Epidermal melanocyte (primary cell): ENCODE results near the gene GPRASP1.
"Not testable (repeated sequence)": the region's sequence is repeated elsewhere in the genome, so short reads cannot be mapped to it uniquely, and the experiment has no call there.

Experiments used
- DNase-seq: peaks from one replicate; pipeline ENCODE4 v3.0.0; 2011; ENCODE audit warnings: low spot score; ENCODE audit not compliant: insufficient read length

The GPRASP1 gene, protein sequence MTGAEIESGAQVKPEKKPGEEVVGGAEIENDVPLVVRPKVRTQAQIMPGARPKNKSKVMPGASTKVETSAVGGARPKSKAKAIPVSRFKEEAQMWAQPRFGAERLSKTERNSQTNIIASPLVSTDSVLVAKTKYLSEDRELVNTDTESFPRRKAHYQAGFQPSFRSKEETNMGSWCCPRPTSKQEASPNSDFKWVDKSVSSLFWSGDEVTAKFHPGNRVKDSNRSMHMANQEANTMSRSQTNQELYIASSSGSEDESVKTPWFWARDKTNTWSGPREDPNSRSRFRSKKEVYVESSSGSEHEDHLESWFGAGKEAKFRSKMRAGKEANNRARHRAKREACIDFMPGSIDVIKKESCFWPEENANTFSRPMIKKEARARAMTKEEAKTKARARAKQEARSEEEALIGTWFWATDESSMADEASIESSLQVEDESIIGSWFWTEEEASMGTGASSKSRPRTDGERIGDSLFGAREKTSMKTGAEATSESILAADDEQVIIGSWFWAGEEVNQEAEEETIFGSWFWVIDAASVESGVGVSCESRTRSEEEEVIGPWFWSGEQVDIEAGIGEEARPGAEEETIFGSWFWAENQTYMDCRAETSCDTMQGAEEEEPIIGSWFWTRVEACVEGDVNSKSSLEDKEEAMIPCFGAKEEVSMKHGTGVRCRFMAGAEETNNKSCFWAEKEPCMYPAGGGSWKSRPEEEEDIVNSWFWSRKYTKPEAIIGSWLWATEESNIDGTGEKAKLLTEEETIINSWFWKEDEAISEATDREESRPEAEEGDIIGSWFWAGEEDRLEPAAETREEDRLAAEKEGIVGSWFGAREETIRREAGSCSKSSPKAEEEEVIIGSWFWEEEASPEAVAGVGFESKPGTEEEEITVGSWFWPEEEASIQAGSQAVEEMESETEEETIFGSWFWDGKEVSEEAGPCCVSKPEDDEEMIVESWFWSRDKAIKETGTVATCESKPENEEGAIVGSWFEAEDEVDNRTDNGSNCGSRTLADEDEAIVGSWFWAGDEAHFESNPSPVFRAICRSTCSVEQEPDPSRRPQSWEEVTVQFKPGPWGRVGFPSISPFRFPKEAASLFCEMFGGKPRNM (N-terminal part only)

DNA sequence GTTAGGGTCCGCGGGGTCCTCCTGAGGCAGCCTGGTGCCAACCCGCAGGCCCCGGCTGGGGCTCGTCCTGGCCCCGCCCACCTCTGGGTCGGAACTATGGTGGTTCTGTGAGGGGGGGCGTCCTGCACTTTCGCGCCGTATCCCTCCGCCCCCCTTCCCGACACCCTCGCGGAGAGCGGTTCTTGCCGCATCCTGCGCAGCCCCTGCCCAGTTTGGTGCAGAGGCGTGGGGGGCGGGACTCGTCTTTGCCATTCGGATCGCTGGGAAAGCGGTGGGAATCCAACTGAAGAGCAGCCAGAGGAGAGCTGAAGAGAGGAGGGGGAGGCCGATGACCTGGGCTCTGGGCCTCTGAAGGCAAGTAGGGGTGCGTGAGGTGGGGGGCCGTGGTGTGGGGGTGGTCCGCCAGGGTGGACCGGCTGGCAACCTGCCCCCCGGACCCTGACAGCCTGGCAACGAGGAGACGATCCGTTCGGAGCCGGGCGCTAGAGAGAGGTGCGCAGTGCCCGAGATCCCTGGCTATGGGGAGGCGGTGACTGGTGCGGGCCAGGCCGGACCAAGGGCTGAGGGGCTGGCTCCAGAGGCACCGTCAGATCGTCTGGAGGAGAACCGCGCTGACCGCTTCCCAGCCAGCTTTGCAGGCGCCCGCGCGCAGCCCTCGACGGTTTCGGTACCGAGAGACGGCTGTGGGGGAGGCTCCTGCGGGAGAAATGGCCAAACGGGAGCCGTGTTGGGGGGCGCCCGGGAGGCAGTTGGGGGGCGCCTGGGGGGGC is at the start of gene GPRASP1:
GPRASP1 (plus strand) TSS at position 242 of the 770 bp plus-strand sequence. CDS start 2,431 bp downstream, outside the sequence.
- DNase-seq: no peak

DNA sequence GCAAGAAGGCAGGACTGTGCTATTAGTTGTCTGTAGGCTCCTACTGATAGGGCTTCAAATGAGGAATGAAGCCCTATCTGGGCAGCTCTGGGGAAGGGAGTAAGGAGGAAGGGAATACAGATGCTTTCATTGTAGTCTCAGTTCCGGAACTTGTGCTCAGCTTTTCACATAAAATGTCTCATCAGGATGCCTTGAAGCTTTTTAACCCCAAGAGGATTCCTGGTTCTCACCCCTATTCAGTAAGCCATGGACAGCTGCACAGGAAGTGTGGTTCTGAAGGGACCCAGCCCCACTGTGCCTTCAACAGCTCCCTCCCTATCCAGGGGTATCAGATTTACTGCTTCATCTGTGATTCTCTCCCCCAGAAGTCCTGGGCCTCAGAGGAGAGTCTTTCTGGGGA is 47.0 kb upstream of the GPRASP1 start:
- peak; percentile 29 for DNase-seq

DNA sequence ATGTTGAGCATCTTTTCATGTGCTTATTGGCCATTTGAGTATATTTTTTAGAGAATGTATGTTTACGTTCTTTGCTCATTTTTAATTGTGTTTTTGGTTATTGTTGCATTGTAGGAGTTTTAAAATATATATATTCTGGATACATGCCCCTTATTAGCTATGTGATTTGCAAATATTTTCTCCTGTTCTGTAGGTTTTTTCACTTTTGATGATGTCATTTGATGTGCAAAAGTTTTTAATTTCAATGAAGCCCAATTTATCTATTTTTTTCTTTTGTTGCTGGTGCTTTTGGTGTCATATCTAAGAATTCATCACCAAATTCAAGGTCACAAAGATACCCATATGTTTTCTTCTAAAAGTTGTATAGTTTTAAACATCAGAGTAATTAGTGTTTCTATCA is 45.2 kb upstream of the GPRASP1 start:
- DNase-seq: no peak

DNA sequence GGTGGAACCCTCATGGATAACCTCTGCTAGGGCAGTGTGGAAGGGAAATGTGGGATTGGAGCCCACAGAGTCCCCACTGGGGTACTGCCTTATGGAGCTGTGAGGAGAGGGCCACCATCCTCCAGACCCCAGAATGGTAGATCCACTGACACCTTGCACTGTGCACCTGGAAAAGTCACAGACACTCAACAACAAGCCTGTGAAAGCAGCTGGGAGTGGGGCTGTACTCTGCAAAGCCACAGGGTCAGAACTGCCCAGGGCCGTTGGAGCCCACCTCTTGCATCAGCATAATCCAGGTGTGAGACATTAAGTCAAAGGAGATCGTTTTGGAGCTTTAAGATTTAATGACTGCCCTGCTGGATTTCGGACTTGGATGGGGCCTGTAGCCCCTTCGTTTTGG is 40.4 kb upstream of the GPRASP1 start:
- DNase-seq: no peak

DNA sequence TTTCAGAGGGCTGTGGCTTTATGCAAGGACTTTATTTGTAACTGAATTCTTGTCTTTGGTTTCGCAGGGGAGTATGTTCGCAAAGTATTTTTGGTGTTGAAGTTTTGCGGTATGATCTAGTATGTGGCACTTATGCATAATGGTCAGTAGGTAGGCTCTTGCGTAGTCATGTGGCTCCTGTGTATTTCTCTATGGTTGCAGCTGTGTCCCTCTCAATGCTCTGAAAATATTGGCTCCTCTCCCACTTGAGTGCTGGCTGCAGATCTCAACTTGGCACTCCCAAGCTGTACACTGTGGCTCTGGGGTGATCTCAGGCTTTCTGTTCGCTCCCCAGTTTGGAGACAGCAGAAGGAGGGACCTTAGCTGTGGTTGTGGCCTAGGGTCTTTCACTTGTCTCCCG is 27.2 kb upstream of the GPRASP1 start:
- DNase-seq: no peak

DNA sequence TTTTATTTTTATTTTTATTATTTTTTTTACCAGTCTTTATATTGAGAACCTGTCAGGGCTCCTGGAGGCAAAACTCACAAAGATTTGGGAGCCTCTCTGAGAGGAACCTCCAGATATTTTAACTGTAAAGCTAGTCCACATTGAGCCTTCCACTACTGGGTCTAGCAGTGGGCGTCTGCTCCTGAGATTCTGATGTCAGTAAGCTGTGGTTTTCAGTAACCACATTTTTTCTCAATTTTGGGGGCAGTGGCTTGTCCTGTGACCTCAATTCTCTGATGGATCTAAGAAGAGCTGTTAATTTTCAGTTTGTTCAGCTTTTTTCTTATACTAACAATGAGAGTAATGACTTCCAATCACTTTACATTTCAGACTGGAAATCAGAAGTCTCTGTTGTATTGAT is 23.6 kb upstream of the GPRASP1 start:
- DNase-seq: no peak

DNA sequence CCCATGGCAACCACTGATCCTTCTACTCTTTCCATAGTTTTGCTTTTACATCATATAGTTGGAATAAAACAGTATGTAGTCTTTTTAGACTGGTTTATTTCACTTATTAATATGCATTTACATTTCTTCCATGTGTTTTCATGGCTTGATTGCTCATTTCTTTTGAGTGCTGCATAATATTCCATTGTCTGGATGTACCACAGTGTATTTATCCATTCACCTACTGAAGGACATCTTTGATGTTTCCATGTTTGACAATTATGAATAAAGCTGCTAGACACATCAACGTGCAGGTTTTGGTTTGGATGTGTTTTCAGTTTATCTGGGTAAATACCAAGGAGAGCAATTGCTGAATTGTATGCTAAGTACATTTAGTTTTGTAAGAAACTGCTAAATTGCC is 13.7 kb upstream of the GPRASP1 start:
- DNase-seq: no peak

DNA sequence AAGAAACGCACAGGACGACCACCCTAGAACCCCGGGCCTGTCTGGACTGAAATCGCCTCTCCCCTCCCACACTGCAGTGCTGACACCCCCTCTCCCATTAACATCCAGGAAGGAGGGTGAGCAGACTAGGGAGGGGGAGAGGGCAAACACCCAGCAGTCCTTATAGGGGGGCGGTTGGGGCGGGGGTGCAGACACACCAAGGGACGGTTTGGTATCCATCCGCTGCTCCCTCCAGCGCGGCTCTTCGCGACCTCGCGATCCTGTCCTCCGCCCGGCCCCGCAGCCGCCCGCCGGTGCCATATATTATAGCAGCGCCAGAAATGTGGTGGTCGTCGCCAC is 411 bp upstream of the GPRASP1 start:
- no peak for DNase-seq

DNA sequence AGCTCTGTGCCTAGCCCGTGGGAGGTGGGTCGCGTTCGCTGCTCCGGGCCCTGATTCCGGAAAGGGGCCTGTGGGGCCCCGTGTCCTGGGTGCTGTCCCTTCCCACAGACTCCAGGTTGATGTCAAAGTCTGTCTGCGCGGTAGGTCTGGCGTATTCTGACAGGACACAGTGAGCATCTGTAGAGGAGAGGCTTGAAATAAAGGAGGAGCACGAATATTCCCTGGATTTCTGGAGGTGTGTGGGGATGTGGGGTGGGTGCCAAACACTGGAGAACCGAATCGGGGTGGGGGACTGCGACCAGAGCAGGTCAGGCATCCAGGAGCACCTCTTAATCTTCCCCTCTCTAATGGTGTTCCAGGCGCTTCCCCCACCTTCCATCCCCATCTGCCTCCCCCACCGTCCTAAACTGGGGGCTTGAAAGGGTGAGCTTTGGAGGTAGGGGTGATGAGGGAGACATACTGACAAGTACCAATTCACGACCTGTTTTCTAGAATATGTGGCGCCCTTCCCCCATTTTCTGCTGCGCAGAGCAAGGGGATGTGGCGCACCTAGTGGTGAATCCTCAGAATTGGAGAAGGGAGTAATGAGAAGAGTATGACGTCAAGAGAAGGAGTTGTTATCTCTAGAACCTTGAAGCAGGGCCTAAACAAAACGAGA is 877 bp downstream of the GPRASP1 start:
- no peak for DNase-seq

DNA sequence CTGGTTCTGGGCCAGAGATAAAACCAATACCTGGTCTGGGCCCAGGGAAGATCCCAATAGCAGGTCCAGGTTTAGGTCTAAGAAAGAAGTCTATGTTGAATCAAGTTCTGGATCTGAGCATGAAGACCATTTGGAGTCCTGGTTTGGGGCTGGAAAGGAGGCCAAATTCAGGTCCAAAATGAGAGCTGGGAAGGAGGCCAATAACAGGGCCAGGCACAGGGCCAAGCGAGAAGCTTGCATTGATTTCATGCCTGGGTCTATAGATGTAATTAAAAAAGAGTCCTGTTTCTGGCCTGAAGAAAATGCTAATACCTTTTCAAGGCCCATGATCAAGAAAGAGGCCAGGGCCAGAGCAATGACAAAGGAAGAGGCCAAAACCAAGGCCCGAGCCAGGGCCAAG is 3.4 kb downstream of the GPRASP1 start:
- no peak for DNase-seq

DNA sequence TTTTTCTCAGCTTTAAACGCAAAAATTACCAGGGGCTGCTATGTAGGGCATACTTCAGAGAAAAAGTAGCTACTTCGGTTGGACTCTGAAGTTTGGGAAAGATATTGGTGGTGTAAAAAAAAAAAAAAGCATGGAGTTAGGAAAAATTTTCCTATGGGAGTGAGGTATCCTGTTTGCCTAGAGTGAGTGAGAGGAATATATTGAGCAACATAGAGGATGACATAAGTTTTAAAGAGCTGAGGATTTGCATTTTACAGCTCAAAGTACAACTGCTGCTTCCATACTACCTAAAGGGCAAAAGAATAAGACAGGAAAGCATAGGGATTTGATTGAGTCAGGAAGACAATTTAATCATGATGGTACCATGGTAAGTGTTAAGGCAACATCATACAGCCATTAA is 7.3 kb downstream of the GPRASP1 start:
- DNase-seq: no peak

DNA sequence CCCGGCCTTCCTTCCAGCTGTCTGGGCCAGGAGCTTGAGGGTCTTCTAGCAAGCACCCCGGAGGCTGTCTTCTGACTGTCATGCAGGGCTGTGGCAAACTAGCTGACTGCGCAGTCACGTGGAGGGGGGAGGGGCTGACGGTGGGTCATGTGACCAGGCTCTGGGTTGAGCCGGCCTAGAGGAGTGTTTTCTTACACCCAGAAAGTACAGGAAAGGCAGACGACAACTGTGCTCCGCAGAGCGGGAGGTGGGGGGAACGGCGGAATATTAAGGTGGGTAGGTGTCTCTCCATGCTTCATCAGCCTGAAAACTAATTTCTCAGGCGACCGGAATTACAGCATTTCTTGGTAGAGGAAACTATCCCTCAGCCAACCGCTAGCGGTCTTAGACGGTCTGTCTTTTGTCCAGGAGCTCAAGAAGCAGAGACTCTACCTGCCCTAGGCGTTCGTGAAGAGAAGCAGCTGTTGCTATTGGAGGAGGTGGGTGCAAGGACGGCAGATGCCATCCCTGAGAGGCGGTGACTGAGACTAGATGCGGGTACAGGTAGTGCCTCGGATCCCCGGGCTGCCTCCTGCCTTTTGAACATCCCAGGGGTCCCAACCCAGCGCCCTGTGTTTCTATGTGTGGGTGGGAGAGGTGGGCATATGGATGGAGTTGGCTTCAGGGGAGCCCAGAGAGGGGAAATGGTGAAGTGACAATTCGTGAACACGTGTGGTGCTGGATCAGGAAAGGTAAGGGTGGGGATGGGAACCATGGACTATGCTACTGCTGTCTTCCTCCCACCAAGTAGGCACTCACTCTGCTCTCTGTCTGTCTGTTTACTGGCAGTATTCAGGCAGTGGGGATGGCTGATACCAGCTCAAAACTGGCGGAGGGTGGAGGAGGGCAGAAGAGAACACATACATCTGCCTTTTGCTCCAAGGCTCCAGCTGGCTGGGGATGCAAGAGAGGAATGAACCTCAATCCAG is 8.8 kb downstream of the GPRASP1 start:
- DNase-seq: peak; percentile 53

DNA sequence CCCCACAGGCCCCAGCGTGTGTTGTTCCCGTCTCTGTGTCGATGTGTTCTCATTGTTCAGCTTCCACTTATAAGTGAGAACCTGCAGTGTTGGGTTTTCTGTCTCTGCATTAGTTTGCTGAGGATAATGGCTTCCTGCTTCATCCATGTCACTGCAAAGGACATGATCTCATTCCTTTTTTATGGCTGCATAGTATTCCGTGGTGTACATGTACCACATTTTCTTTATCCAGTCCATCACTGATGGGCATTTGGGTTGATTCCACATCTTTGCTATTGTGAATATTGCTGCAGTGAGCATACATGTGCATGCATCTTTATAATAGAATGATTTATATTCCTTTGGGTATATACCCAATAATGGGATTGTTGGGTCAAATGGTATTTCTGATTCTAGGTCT is 12.5 kb downstream of the GPRASP1 start:
- DNase-seq: not testable (repeated sequence)

DNA sequence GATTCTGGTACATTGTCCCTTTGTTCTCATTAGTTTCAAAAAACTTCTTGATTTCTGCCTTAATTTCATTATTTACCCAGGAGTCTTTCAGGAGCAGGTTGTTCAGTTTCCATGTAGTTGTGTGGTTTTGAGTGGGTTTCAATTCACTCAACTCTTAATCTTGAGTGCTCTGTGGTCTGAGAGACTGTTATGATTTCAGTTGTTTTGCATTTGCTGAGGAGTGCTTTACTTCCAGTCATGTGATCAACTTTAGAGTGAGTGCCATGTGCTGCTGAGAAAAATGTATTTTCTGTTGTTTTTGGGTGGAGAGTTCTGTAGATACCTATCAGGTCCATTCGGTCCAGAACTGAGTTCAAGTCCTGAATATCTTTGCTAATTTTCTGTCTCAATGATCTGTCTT is 15.8 kb downstream of the GPRASP1 start:
- DNase-seq: not testable (repeated sequence)

DNA sequence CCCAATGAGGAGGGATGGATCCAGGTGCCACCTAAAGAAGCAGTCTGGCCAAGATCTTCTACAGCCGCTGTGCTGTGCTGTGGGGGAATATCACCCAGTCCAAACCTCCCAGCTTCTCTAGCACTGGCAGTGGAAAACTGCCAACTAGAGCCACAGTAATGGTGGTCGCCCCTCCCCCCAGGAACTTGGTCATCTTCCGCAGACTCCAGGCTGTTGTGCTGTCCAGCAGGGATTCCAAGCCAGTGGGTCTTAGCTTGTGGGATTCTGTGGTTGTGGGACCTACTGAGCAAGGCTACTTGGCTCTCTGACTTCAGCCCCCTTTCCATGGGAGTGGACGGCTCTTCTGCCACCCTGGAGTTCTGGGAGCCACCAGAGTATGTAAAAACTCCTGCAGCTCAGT is 18.2 kb downstream of the GPRASP1 start:
- no peak for DNase-seq

DNA sequence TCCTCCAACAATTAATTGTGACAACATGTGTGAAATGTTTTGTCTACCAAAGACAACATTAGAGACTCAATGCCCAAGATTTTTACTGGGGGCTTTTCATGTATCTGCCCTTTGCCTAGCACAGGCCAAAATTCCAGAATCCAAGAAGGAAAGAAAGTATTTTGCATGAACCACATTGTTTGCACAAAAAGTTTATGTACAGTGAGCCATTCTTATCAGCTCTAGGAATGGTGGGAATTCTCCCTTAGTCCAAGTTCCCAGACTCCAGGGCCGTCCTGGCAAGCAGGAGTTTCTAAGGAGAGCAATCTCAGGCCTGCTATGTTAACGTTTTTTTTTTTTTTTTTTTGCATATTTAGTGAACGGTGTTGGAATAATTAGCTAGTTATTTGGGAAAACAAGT is 21.6 kb downstream of the GPRASP1 start:
- DNase-seq: no peak

DNA sequence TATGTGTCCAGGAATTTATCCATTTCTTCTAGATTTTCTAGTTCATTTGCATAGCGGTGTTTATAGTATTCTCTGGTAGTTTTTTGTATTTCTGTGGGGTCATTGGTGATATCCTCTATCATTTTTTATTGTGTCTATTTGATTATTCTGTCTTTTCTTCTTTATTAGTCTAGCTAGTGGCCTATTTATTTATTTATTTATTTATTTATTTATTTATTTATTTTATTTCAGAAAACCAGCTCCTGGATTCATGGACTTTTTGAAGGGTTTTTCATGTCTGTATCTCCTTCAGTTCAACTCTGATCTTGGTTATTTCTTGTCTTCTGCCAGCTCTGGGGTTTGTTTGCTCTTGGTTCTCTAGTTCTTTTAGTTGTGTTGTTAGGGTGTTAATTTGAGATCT is 26.2 kb downstream of the GPRASP1 start:
- not testable (repeated sequence) for DNase-seq

DNA sequence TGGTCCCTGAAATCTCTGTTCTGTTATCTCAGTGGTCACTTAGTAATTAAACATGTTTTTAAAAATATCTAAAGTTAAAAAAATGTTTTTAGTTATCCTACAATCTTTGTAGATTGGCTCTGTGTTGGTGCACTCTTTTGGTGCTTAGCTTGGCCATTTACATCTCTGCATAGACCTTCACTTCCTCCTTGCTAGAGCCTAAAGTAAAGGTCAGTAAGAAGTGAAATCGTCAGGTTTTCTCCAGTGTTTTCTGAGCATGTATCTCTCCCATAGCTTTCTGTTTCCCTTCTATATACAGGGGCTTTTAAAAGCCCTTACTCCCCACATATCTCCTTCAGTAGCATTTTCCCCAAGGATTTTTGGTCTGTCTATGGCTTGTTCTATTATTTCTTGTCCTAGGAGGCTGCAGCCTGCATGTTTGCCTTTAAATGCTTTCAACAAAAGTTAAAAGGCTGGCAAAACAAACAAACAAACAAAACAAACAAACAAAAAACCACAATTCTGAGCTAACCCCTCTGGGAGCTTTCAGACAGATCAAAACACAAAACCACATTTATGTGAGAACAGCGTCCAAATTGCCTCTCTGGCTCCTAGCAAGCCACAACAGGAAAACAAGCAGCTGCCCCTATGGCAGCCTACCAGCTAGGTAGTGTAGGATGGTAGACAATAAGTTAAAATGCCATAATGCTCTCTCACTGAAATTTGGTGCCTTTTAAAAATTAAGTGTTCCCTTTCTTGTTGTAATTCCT is 33.7 kb downstream of the GPRASP1 start:
- no peak for DNase-seq

DNA sequence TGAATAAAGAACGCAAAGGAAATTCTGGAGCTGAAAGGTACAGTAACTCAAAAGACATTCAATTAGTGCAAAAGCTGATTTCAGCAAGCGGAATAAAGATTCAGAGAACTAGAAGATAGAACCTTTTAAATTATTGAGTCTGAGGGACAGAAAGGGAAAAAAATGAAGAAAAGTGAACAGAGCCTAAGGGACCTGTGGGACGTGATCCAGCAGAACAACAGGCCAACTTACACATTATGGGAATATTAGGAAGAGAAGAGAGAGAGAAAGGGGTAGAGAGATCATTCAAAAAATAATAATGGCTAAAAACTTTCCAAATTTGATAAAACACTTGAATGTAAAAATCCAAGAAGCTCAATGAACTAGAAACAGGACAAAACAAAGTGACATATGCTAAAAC is 43.5 kb downstream of the GPRASP1 start:
- DNase-seq: no peak
